ENCODE data around the gene NSMCE1.
"Not testable (repeated sequence)": the region's sequence is repeated elsewhere in the genome, so short reads cannot be mapped to it uniquely, and the experiment has no call there.

DNA sequence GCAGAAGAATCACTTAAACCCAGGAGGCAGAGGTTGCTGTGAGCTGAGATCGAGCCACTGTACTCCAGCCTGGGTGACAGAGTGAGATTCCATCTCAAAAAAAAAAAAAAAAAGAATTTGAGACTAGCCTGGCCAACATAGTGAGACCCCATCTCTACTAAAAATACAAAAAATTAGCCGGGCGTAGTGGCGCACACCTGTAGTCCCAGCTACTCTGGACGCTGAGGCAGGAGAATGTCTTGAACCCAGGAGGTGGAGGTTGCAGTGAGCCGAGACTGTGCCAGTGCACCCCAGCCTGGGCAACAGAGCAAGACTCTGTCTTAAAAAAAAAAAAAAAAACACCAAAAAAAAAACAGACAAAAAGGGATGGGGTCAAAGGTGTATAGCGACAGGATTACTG lies 4.1 kb upstream of the NSMCE1 start:
- TF ChIP-seq, protein P1, sequence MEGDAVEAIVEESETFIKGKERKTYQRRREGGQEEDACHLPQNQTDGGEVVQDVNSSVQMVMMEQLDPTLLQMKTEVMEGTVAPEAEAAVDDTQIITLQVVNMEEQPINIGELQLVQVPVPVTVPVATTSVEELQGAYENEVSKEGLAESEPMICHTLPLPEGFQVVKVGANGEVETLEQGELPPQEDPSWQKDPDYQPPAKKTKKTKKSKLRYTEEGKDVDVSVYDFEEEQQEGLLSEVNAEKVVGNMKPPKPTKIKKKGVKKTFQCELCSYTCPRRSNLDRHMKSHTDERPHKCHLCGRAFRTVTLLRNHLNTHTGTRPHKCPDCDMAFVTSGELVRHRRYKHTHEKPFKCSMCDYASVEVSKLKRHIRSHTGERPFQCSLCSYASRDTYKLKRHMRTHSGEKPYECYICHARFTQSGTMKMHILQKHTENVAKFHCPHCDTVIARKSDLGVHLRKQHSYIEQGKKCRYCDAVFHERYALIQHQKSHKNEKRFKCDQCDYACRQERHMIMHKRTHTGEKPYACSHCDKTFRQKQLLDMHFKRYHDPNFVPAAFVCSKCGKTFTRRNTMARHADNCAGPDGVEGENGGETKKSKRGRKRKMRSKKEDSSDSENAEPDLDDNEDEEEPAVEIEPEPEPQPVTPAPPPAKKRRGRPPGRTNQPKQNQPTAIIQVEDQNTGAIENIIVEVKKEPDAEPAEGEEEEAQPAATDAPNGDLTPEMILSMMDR (conservative IDR thresholded peaks at IDR 0.05; ENCODE audit: low read depth, low read length) = not testable (repeated sequence)
- TF ChIP-seq EZH2 (IDR thresholded peaks at IDR 0.05; ENCODE audit: borderline replicate concordance, low read depth, low read length, poor library complexity, severe bottlenecking) = not testable (repeated sequence)

Data from A673 (cell line).